NCI-H1105 treated with DMSO at 0.1 percent for 48 hours (cell line): ENCODE measurements around the gene BCAT1.
"Not testable (repeated sequence)": the region's sequence is repeated elsewhere in the genome, so short reads cannot be mapped to it uniquely, and the experiment has no call there.

Source experiments
- DNase-seq: peaks from one replicate; lab custom pipeline; 2025; lab: John Stamatoyannopoulos, UW

Gene BCAT1

GRCh38 chr12:24901576-24902461 lies 47.1 kb downstream of the BCAT1 start:
- DNase-seq: no peak

- DNase-seq: no peak
These were observed 48.7 kb downstream of the BCAT1 start for GRCh38 chr12:24900196-24900595.

- DNase-seq: no peak
These were observed 49.3 kb downstream of the BCAT1 start for GRCh38 chr12:24899503-24900075.

- DNase-seq: no peak
These were observed 50.3 kb downstream of the BCAT1 start for GRCh38 chr12:24898606-24899005.

GRCh38 chr12:24898185-24898584 lies 50.7 kb downstream of the BCAT1 start:
- DNase-seq: no peak

- DNase-seq: no peak
These were observed 52.7 kb downstream of the BCAT1 start for GRCh38 chr12:24896171-24896570.

GRCh38 chr12:24895612-24896011 lies 53.3 kb downstream of the BCAT1 start:
- DNase-seq: no peak

- no peak for DNase-seq
These were observed 54.0 kb downstream of the BCAT1 start for GRCh38 chr12:24894879-24895278.

GRCh38 chr12:24890048-24890803 lies 58.7 kb downstream of the BCAT1 start:
- DNase-seq: no peak

GRCh38 chr12:24889411-24889810 lies 59.5 kb downstream of the BCAT1 start:
- DNase-seq: no peak

- DNase-seq: no peak
These were observed 60.1 kb downstream of the BCAT1 start for GRCh38 chr12:24888813-24889212.

- DNase-seq: no peak
These were observed 64.0 kb downstream of the BCAT1 start for GRCh38 chr12:24884911-24885310.

- DNase-seq: no peak
These were observed 67.1 kb downstream of the BCAT1 start for GRCh38 chr12:24881724-24882371.

- DNase-seq: no peak
These were observed 67.7 kb downstream of the BCAT1 start for GRCh38 chr12:24881227-24881626.

- no peak for DNase-seq
These were observed 68.2 kb downstream of the BCAT1 start for GRCh38 chr12:24880732-24881131.

- no peak for DNase-seq
These were observed 69.3 kb downstream of the BCAT1 start for GRCh38 chr12:24879644-24880043.

- DNase-seq: no peak
These were observed 73.9 kb downstream of the BCAT1 start for GRCh38 chr12:24875014-24875413.

GRCh38 chr12:24872211-24872610 lies 76.7 kb downstream of the BCAT1 start:
- DNase-seq: no peak

- not testable (repeated sequence) for DNase-seq
These were observed 82.8 kb downstream of the BCAT1 start for GRCh38 chr12:24866139-24866538.

GRCh38 chr12:24864796-24865125 lies 84.1 kb downstream of the BCAT1 start:
- DNase-seq: no peak

GRCh38 chr12:24861766-24862540 lies 86.9 kb downstream of the BCAT1 start:
- DNase-seq: no peak

GRCh38 chr12:24860546-24860945 lies 88.4 kb downstream of the BCAT1 start:
- DNase-seq: no peak
